Esophagus (tissue), 2 donors: ENCODE results near the gene RNF7. TPM values are rescaled to one million over a fixed set of nuclear protein-coding genes. Genes with fewer than 3 reads are reported as not detected.
"Not testable (repeated sequence)": the region's sequence is repeated elsewhere in the genome, so short reads cannot be mapped to it uniquely, and the experiment has no call there.

Experiments
- H3K27ac ChIP-seq, 2 donors: one replicate each; pipeline ENCODE4 v1.5.1; 2013; ENCODE audit warnings: low read depth in 2 of 2, mild to moderate bottlenecking in 2 of 2, inconsistent platforms in 1 of 2, low read length in 1 of 2, moderate library complexity in 1 of 2
- H3K27me3 ChIP-seq, 2 donors: one replicate each; pipeline ENCODE4 v1.6.1; 2013; ENCODE audit warnings: low read length in 2 of 2, control low read depth in 1 of 2, mild to moderate bottlenecking in 1 of 2; ENCODE audit not compliant: insufficient read depth in 2 of 2, control insufficient read depth in 1 of 2
- H3K36me3 ChIP-seq, 2 donors: one replicate each; pipeline ENCODE4 v1.6.1; 2013; ENCODE audit warnings: low read length in 1 of 2; ENCODE audit not compliant: control insufficient read depth in 2 of 2, insufficient read depth in 2 of 2
- H3K4me1 ChIP-seq, 2 donors: one replicate each; pipeline ENCODE4 v1.6.1; 2013; ENCODE audit warnings: low read length in 1 of 2; ENCODE audit not compliant: control insufficient read depth in 2 of 2, insufficient read depth in 2 of 2
- H3K4me3 ChIP-seq, 2 donors: one replicate each; pipeline ENCODE4 v1.5.1; 2013; ENCODE audit warnings: low read length in 2 of 2, mild to moderate bottlenecking in 2 of 2, low read depth in 1 of 2, moderate library complexity in 1 of 2
- H3K9me3 ChIP-seq, 2 donors: one replicate each; pipeline ENCODE4 v1.6.1; 2013; ENCODE audit warnings: mild to moderate bottlenecking in 2 of 2, low read depth in 1 of 2, low read length in 1 of 2, moderate library complexity in 1 of 2; ENCODE audit not compliant: control insufficient read depth in 2 of 2, insufficient read depth in 1 of 2
- WGBS, 2 donors: extraction: QIAGEN DNeasy Blood & Tissue Kit; methylation state at CpG; one replicate each; pipeline ENCODE4 v1.1.7; 2013; 5-methylcytosine and 5-hydroxymethylcytosine counted together
- polyA plus RNA-seq, 2 donors: library from polyadenylated mRNA; stranded (reverse); fragments of 200-250 nt; gene quantifications; one replicate each; pipeline ENCODE4 v1.2.3, GENCODE V29; 2013
- donor health status: healthy with polysubstance abuse.
- donor health status: Bipolar disorder and iron deficiency.

Gene RNF7
- 100 to 1,000 TPM in 1 of 2 donors, 10 to 100 TPM in 1; 97.7 to 181 TPM for polyA plus RNA-seq

DNA sequence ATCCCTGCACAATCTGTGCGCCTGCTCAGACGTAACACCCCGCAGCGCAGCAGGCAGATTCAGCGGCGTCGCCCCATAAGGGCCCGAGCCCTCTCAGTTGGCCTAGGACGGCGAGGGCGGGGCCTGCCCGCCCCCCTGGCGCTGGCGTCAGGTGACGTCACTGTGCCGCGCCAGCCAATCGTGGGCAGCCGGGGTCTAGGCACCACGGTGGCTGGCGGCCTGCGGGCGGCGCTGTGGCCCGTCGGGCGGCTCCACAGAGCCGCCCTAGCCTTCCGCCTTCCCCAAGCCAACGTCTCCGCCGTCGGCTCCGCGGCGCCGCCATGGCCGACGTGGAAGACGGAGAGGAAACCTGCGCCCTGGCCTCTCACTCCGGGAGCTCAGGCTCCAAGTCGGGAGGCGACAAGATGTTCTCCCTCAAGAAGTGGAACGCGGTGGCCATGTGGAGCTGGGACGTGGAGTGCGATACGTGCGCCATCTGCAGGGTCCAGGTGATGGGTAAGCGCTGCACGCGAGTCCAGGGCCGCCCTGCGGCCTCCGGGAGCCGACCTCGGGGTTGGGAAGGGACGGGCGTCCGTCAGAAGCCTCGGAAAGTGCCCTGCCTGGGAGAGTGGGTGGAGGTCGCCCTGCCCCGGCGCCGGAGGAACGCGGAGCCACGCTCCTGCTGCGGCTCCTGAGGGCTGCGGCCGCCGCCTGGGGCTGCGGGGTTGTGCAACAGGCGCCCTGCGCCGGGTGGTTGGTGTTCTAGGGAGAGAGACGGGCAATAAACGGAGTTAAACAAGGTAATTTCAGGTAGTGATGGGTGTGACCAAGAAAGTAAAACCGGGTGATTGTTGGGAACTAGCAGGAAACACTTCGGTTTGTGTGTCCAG, at the start of gene RNF7:
Gene RNF7, plus strand, starts transcription at position 277 of the 869 bp plus-strand sequence. Its CDS starts 44 bp downstream, at position 321.
- peak within 1 kb of the TSS; percentile 78 to 86 for H3K4me3 ChIP-seq
- no peaks in the 10 kb centered on the region for H3K27me3 ChIP-seq
- no peaks in the 10 kb centered on the region for H3K4me1 ChIP-seq
- 0% methylated on average over 80 to 81 of the region's 81 CpGs for WGBS, 2 donors
- H3K27ac ChIP-seq = peak within 1 kb of the TSS; percentile 87 to 97
- no peaks in the 10 kb centered on the region for H3K9me3 ChIP-seq
- H3K36me3 ChIP-seq = no peaks in the 10 kb centered on the region

DNA sequence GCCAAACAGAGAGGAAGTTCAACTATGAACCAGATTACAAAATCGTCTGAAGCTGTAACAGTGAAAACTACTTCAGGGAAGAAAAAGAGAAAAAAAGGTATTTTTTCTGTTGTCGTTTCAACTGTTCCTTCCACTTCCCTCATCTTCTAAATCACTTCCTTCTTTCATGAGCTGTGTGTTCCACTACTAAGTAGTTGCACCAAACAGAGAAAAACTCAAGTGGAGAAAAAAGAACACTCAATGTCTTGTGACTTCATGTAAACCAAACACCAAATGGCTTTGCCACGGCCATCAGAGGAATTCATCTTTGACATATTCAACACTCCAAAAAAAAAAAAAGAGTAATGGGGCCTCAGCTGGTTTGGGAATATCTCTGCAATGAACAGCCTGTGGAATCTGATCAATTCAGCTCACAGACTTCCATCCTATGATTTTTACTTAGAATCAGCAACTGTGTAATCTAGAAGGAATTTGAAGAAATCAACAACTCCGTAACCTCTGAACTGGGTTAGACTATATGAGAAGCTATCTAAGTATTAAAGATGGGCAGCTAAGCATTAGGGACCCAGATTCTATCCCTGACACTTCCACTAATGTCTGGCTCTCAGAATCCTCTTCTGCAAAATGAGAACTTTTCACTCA, 47.5 kb upstream of the RNF7 start:
- H3K4me1 ChIP-seq = no peaks in the 10 kb centered on the region
- WGBS, 2 donors = 60% methylated on average over 4 of the region's 4 CpGs
- H3K9me3 ChIP-seq = no peaks in the 10 kb centered on the region
- no peaks in the 10 kb centered on the region for H3K36me3 ChIP-seq
- no peak overlapping the region for H3K27ac ChIP-seq
- no peaks in the 10 kb centered on the region for H3K27me3 ChIP-seq
- H3K4me3 ChIP-seq = no peak overlapping the region

DNA sequence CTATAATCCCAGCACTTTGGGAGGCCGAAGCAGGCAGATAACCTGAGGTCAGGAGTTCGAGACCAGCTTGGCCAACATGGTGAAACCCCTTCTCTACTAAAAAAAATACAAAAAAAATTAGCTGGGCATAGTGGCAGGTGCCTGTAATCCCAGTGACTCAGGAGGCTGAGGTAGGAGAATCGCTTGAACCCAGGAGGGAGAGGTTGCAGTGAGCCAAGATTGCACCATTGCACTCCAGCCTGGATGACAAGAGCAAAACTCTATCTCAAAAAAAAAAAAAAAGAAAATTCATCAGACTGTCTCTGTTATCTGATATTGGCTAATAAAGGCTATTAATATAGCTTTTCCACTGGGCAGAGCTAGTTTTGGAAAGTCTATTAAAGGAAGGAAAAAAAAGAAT, 46.6 kb upstream of the RNF7 start:
- H3K9me3 ChIP-seq, H3K27me3 ChIP-seq, H3K4me3 ChIP-seq, H3K27ac ChIP-seq, H3K36me3 ChIP-seq, H3K4me1 ChIP-seq: not testable (repeated sequence)
- WGBS, 2 donors = 79 to 82% methylated on average over 3 of the region's 3 CpGs

DNA sequence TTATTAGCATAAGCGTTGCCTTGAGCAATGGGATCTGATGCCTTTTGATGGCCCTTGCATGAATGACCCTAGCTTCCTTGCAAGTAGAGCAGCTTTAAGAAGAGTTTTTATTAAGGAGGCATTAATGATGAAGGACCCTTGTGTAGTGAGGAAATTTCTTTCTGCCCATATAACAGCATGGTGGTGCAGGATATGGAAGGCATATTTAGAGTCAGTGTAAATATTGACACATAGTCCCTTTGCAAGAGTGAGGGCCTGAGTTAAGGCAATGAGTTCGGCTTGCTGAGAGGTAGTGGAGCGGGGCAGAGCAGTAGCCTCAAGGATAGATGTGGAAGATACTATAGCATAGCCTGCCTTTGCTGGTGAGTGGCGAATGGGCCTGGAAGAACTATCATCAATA, 45.1 kb upstream of the RNF7 start:
- not testable (repeated sequence) for H3K9me3 ChIP-seq, H3K27me3 ChIP-seq, H3K4me1 ChIP-seq, H3K4me3 ChIP-seq, H3K27ac ChIP-seq, H3K36me3 ChIP-seq
- WGBS, 2 donors = 83 to 87% methylated on average over 4 of the region's 4 CpGs

DNA sequence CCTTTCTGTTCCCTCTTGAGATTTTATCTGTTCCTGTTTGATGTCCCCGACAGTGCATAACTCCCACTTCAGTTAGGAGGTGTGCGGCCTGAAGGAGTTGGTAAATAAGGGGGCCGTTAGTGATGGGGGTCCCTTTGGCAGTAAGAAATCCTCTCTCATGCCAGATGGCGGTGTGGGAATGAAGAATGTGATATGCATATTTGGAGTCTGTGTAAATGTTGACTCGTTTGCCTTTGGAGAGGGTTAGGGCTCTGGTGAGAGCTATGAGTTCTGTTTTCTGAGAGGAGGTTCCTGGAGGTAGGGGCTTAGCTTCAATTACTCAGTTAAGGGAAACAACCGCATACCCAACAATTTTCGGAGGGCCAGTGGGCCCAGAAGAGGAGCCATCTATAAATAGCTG, 38.8 kb upstream of the RNF7 start:
- H3K4me1 ChIP-seq = no peaks in the 10 kb centered on the region
- no peak overlapping the region for H3K27ac ChIP-seq
- no peaks in the 10 kb centered on the region for H3K9me3 ChIP-seq
- H3K27me3 ChIP-seq = peaks cover 0 to 2% of the 10 kb centered on the region in 2 donors
- no peaks in the 10 kb centered on the region for H3K36me3 ChIP-seq
- whole genome bisulfite sequencing, 2 donors = 63 to 66% methylated on average over 7 of the region's 7 CpGs
- no peak overlapping the region for H3K4me3 ChIP-seq

DNA sequence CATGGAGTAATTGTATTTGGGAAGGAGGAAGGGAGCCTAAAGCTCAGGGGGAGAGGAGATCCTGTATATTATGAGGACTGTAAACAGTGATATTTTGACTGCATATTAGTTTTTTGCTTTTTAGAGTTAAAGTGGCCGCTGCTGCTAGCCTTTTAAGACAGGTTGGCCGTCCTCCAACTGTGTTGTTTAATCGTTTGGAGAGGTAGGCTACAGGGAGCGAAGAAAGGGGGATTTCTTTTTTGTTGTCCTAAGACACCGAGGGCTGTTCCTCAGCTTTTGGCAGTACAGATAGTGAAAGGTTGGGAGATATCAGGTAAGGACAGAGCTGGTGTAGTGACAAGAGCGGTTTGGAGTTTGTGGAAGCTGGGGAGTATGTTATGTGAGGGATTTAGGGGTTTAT, 38.2 kb upstream of the RNF7 start:
- H3K36me3 ChIP-seq = no peaks in the 10 kb centered on the region
- no peaks in the 10 kb centered on the region for H3K4me1 ChIP-seq
- WGBS, 2 donors = 54 to 59% methylated on average over 6 of the region's 6 CpGs
- H3K4me3 ChIP-seq = no peak overlapping the region
- H3K9me3 ChIP-seq = no peaks in the 10 kb centered on the region
- peaks cover 0 to 2% of the 10 kb centered on the region in 2 donors for H3K27me3 ChIP-seq
- H3K27ac ChIP-seq = no peak overlapping the region

DNA sequence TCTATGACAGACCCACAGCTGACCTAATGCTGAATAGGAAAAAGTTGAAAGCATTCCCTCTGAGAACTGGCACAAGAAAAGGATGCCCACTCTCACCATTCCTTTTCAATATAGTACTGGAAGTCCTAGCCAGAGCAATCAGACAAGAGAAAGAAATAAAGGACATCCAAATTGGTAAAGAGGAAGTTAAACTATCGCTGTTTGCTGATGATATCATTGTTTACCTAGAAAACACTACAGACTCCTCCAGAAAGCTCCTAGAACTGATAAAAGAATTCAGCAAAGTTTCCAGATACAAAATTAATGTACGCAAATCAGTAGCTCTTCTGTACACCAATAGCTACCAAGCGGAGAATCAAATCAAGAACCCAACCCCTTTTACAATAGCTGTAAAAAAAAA, 34.7 kb upstream of the RNF7 start:
- not testable (repeated sequence) for H3K27ac ChIP-seq, H3K4me1 ChIP-seq, H3K36me3 ChIP-seq, H3K27me3 ChIP-seq, H3K4me3 ChIP-seq, H3K9me3 ChIP-seq
- WGBS, 2 donors = 85 to 95% methylated on average over 3 of the region's 3 CpGs

DNA sequence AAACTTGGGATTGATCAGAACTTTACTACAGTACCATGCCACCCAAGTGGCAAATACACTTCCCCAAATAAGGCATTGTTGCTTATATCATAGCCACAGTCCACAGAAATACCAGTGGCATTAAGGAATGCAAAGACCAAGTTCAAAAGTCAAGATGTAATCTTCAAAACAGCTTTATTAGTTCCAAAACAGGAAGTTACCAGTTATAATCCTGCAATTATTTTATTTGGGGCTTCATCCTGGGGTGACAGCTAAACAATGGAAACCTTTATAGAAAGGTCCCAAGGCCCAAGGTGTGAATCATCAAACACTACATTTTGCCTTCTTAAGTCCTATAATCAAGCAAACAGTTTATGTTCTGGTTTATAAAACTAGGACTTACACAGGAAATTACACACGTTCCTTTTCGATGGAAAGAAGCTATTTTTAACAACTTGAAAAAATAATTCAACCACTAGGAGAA, 30.3 kb upstream of the RNF7 start:
- H3K27ac ChIP-seq = no peak overlapping the region
- WGBS, 2 donors = 21 to 50% methylated on average over 2 of the region's 2 CpGs
- no peaks in the 10 kb centered on the region for H3K9me3 ChIP-seq
- H3K4me1 ChIP-seq = no peaks in the 10 kb centered on the region
- no peaks in the 10 kb centered on the region for H3K27me3 ChIP-seq
- H3K36me3 ChIP-seq = no peaks in the 10 kb centered on the region
- H3K4me3 ChIP-seq = no peak overlapping the region

DNA sequence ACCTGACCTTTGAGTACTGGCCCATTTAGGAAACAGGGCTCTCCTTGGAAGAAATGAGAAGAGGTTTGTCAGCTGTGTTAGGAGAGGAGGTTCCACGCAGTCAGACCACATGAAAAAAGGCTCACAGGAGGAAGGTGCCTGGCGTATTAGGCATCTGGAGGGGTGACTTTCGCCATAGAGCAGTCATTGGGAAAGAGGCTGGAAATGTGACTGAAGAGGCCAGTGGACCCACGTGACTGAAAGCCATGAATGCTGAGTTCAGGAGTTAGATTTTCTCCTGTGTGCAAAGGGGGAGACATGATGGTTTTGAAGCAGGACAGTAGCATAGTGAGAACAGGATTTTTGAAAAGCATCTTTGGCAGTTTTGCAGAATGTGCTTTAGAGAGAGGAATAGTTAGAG, 29.7 kb upstream of the RNF7 start:
- 89% methylated on average over 4 of the region's 4 CpGs for WGBS, 2 donors
- no peaks in the 10 kb centered on the region for H3K9me3 ChIP-seq
- no peaks in the 10 kb centered on the region for H3K27me3 ChIP-seq
- H3K4me1 ChIP-seq = no peaks in the 10 kb centered on the region
- no peak overlapping the region for H3K4me3 ChIP-seq
- H3K27ac ChIP-seq = no peak overlapping the region
- H3K36me3 ChIP-seq = no peaks in the 10 kb centered on the region
